ENCODE measurements around the gene GTF3A.

- TF ChIP-seq TAF1 (IDR thresholded peaks at IDR 0.05; ENCODE audit: borderline replicate concordance, low read depth, low read length) (no peak), POLR2AphosphoS5 (IDR thresholded peaks at IDR 0.05; ENCODE audit: low read depth, low read length) (no peak), POLR2A (IDR thresholded peaks at IDR 0.05; ENCODE audit: low read depth, low read length) (no peak)
Measured at GRCh38 chr13:27474751-27475268, 50.4 kb downstream of the GTF3A start.
